ENCODE results near the gene PHF3. TPM values are rescaled to one million over a fixed set of nuclear protein-coding genes. Genes with fewer than 3 reads are reported as not detected.

PHF3 gene
- total and polyA plus RNA-seq, 4 donors, result 8.3 to 137 (median 25.2) TPM

GRCh38 chr6:63649269-63649668, 13.7 kb downstream of the PHF3 start:
- H3K4me3 ChIP-seq, result no peak overlapping the region
- peak in 1 of 3 donors; percentile 15 for DNase-seq
- H3K36me3 ChIP-seq (ENCODE audit: control insufficient read depth in 4 of 4, insufficient read depth in 4 of 4, low read length in 4 of 4), result peaks cover 0 to 4% (median 1%) of the 10 kb centered on the region in 4 donors
- TF ChIP-seq, protein P1, sequence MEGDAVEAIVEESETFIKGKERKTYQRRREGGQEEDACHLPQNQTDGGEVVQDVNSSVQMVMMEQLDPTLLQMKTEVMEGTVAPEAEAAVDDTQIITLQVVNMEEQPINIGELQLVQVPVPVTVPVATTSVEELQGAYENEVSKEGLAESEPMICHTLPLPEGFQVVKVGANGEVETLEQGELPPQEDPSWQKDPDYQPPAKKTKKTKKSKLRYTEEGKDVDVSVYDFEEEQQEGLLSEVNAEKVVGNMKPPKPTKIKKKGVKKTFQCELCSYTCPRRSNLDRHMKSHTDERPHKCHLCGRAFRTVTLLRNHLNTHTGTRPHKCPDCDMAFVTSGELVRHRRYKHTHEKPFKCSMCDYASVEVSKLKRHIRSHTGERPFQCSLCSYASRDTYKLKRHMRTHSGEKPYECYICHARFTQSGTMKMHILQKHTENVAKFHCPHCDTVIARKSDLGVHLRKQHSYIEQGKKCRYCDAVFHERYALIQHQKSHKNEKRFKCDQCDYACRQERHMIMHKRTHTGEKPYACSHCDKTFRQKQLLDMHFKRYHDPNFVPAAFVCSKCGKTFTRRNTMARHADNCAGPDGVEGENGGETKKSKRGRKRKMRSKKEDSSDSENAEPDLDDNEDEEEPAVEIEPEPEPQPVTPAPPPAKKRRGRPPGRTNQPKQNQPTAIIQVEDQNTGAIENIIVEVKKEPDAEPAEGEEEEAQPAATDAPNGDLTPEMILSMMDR (IDR thresholded peaks at IDR 0.05; ENCODE audit: control extremely low read depth, extremely low read depth), result no peak
- H3K27ac ChIP-seq (ENCODE audit: low read depth in 1 of 2, low read length in 1 of 2), result no peak overlapping the region
- H3K9me3 ChIP-seq (ENCODE audit: control insufficient read depth in 4 of 4, insufficient read depth in 3 of 4, low read length in 3 of 4), result peaks cover 0 to 4% (median 0%) of the 10 kb centered on the region in 4 donors
- no peaks in the 10 kb centered on the region for H3K27me3 ChIP-seq (ENCODE audit: control insufficient read depth in 3 of 3, insufficient read depth in 3 of 3, low read length in 2 of 3)
- peaks cover 0 to 10% (median 6%) of the 10 kb centered on the region in 5 donors for H3K4me1 ChIP-seq (ENCODE audit: control insufficient read depth in 5 of 5, insufficient read depth in 5 of 5, low read length in 5 of 5)
- 37 to 45% methylated on average over 2 of the region's 2 CpGs for WGBS, 2 donors
- peak overlapping the region in 1 of 2 donors; percentile 53 for H3K9ac ChIP-seq (ENCODE audit: insufficient read depth in 1 of 2, low read length in 2 of 2)
- ATAC-seq (ENCODE audit: insufficient read depth, low FRiP score), result no peak

- Histone ChIP-seq H3K36me3 (ENCODE audit: control insufficient read depth in 4 of 4, insufficient read depth in 4 of 4, low read length in 4 of 4) (peaks cover 0 to 4% (median 1%) of the 10 kb centered on the region in 4 donors), H3K9ac (ENCODE audit: insufficient read depth in 1 of 2, low read length in 2 of 2) (no peak overlapping the region), H3K4me1 (ENCODE audit: control insufficient read depth in 5 of 5, insufficient read depth in 5 of 5, low read length in 5 of 5) (peaks cover 0 to 10% (median 5%) of the 10 kb centered on the region in 5 donors), H3K27me3 (ENCODE audit: control insufficient read depth in 3 of 3, insufficient read depth in 3 of 3, low read length in 2 of 3) (no peaks in the 10 kb centered on the region), H3K4me3 (no peak overlapping the region), H3K27ac (ENCODE audit: low read depth in 1 of 2, low read length in 1 of 2) (no peak overlapping the region), H3K9me3 (ENCODE audit: control insufficient read depth in 4 of 4, insufficient read depth in 3 of 4, low read length in 3 of 4) (peaks cover 0 to 4% (median 0%) of the 10 kb centered on the region in 4 donors)
- TF ChIP-seq, protein P1 (IDR thresholded peaks at IDR 0.05; ENCODE audit: control extremely low read depth, extremely low read depth), result no peak
- no peak for DNase-seq
- no peak for ATAC-seq (ENCODE audit: insufficient read depth, low FRiP score)
These were observed 14.3 kb downstream of the PHF3 start for GRCh38 chr6:63649847-63650265.

DNA sequence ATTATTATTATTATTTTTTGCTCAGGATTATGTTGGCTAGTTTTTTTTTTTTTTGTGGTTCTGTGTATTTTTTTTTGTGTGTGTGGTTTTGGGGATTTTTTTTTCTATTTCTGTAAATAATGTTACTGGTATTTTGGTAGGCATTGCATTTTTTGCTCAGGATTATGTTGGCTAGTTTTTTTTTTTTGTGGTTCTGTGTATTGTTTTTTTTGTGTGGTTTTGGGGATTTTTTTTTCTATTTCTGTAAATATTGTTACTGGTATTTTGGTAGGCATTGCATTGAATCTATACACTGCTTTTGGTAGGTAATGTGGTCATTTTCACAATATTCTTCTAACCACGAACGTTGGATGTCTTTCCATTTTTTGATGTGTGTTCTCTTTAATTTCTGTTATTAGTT, 17.4 kb downstream of the PHF3 start:
- H3K36me3 ChIP-seq (ENCODE audit: control insufficient read depth in 4 of 4, insufficient read depth in 4 of 4, low read length in 4 of 4), result peaks cover 0 to 4% (median 0%) of the 10 kb centered on the region in 4 donors
- H3K27me3 ChIP-seq (ENCODE audit: control insufficient read depth in 3 of 3, insufficient read depth in 3 of 3, low read length in 2 of 3), result no peaks in the 10 kb centered on the region
- H3K9me3 ChIP-seq (ENCODE audit: control insufficient read depth in 4 of 4, insufficient read depth in 3 of 4, low read length in 3 of 4), result peaks cover 0 to 4% (median 0%) of the 10 kb centered on the region in 4 donors
- DNase-seq, result no peak
- H3K27ac ChIP-seq (ENCODE audit: low read depth in 1 of 2, low read length in 1 of 2), result no peak overlapping the region
- WGBS, 2 donors, result 31 to 73% methylated on average over 2 of the region's 2 CpGs
- H3K4me1 ChIP-seq (ENCODE audit: control insufficient read depth in 5 of 5, insufficient read depth in 5 of 5, low read length in 5 of 5), result peaks cover 0 to 16% (median 6%) of the 10 kb centered on the region in 5 donors
- H3K4me3 ChIP-seq, result no peak overlapping the region
- no peak overlapping the region for H3K9ac ChIP-seq (ENCODE audit: insufficient read depth in 1 of 2, low read length in 2 of 2)
- TF ChIP-seq, protein P1 (IDR thresholded peaks at IDR 0.05; ENCODE audit: control extremely low read depth, extremely low read depth), result no peak
- no peak for ATAC-seq (ENCODE audit: insufficient read depth, low FRiP score)

DNA sequence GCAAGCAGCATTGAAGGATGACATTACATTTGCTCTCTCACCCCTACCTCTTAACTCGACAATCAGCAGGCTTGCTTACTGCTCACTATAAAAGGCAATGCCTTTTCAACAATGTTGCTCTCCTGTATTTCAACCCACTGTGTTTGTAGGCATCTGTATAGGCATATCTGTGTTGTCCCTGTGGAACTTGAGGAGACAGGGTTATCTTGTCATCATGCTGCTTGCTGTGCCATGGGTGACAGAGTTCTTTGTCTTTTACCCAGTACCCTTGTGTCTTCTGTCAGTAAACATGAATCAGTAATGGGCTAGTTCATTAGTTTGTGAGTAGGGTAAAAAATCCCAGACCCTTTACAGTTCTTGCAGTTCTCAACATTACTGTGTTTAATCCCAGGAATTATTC, 25.2 kb downstream of the PHF3 start:
- Histone ChIP-seq H3K9me3 (ENCODE audit: control insufficient read depth in 4 of 4, insufficient read depth in 3 of 4, low read length in 3 of 4) (no peaks in the 10 kb centered on the region), H3K9ac (ENCODE audit: insufficient read depth in 1 of 2, low read length in 2 of 2) (no peak overlapping the region), H3K27me3 (ENCODE audit: control insufficient read depth in 3 of 3, insufficient read depth in 3 of 3, low read length in 2 of 3) (no peaks in the 10 kb centered on the region), H3K36me3 (ENCODE audit: control insufficient read depth in 4 of 4, insufficient read depth in 4 of 4, low read length in 4 of 4) (no peaks in the 10 kb centered on the region), H3K4me3 (no peak overlapping the region), H3K27ac (ENCODE audit: low read depth in 1 of 2, low read length in 1 of 2) (no peak overlapping the region), H3K4me1 (ENCODE audit: control insufficient read depth in 5 of 5, insufficient read depth in 5 of 5, low read length in 5 of 5) (peaks cover 0 to 18% (median 0%) of the 10 kb centered on the region in 5 donors)
- WGBS, 2 donors, result 66 to 70% methylated on average over 1 of the region's 1 CpG
- no peak for ATAC-seq (ENCODE audit: insufficient read depth, low FRiP score)
- no peak for DNase-seq
- TF ChIP-seq, protein P1 (IDR thresholded peaks at IDR 0.05; ENCODE audit: control extremely low read depth, extremely low read depth), result no peak

Measured in lung (tissue), 12 donors.